C4-2B (cell line): ENCODE data around the gene SYTL5.

Experiments used
- ZFX ChIP-seq: fragments of 450-650 bp; IDR thresholded peaks from 2 replicates; pipeline ENCODE4 v1.6.1; 2017
- TF ChIP-seq, protein P1 (sequence below): fragments of 450-650 bp; conservative IDR thresholded peaks from 2 replicates; pipeline ENCODE4 v1.5.1; 2017; ENCODE audit warnings: mild to moderate bottlenecking

DNA sequence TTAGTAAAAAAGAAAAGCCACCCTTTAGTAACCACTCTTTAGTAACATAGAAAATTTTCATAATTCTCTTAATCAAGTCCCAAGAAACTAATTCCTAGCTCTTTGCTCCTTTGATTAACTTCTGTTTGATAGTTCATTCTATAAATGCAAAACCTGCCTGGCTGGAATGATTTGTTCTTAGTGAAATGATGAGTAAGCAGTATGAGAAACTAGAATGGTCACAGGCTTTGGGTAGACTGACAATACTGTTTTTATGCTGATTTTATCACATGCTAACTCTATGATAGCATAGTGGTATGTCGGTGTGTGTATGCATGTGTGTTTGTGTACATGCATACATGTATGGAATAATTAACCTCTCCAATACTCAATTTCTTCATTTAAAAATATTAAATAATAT, 81.2 kb downstream of the SYTL5 start:
- TF ChIP-seq, protein P1, sequence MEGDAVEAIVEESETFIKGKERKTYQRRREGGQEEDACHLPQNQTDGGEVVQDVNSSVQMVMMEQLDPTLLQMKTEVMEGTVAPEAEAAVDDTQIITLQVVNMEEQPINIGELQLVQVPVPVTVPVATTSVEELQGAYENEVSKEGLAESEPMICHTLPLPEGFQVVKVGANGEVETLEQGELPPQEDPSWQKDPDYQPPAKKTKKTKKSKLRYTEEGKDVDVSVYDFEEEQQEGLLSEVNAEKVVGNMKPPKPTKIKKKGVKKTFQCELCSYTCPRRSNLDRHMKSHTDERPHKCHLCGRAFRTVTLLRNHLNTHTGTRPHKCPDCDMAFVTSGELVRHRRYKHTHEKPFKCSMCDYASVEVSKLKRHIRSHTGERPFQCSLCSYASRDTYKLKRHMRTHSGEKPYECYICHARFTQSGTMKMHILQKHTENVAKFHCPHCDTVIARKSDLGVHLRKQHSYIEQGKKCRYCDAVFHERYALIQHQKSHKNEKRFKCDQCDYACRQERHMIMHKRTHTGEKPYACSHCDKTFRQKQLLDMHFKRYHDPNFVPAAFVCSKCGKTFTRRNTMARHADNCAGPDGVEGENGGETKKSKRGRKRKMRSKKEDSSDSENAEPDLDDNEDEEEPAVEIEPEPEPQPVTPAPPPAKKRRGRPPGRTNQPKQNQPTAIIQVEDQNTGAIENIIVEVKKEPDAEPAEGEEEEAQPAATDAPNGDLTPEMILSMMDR: no peak
- TF ChIP-seq ZFX: no peak
